ENCODE results near the gene DLX4.

The DLX4 gene

GRCh38 chr17:49986396-49987289 lies 17.7 kb downstream of the DLX4 start:
- TF ChIP-seq CTCF (IDR thresholded peaks at IDR 0.05): no peak

DNA sequence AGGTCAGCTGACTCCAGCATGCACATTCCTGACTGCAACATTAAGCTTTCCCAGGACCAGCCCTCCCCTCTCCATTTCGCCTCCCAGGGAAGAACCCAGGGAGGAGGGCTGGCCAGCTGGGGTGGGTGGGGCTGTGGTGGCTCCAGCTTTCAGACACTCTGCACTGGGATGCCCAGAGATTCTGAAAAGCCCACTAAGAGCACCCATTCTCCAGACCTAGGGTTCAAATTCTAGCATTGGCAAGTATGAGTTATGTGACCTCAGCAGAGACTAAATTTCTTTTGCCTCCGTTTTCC lies 18.2 kb downstream of the DLX4 start:
- no peak for TF ChIP-seq CTCF (IDR thresholded peaks at IDR 0.05)

- no peak for TF ChIP-seq CTCF (IDR thresholded peaks at IDR 0.05)
Observed at GRCh38 chr17:49987681-49988441, 18.9 kb downstream of the DLX4 start.

DNA sequence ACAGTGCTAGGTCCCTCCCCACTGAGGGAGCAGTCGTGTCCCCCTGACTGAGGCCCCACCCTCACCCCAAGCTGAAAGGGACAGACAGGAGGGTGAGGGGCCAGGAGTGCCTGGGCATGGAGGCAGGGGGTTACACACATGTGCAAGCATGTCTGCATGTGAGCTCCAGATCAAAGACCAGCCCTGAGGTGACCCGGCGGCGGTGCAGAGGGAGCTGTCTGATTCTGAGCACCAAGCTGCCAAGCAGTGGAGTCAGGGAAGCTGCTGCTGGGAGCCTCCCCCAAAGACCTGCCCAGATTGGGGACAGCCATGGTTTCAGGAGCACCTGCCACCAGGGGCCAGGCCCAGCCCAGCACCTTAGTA lies 20.5 kb downstream of the DLX4 start:
- no peak for TF ChIP-seq CTCF (IDR thresholded peaks at IDR 0.05)

DNA sequence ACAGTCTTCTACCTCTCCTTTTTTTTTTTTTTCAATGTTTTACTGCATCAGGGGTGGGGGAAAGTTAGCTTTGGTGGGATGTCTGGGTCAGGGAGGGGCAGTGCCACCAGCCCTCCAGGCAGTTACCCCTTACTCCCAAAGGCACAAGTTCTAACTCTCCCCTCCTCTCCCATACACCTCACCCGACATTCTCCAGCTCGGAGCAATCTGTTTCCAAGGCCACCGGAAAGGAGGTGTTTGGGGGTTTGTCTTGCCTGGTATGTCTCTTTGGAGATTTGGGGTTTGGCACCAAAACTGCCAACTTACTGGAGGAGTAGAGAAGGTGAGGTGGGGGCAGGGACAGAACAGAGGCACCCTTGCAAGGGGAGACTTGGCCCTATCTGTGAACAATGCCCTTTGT lies 21.3 kb downstream of the DLX4 start:
- TF ChIP-seq CTCF (IDR thresholded peaks at IDR 0.05): no peak

- no peak for TF ChIP-seq CTCF (IDR thresholded peaks at IDR 0.05)
Observed at GRCh38 chr17:49990921-49991320, 21.9 kb downstream of the DLX4 start.

DNA sequence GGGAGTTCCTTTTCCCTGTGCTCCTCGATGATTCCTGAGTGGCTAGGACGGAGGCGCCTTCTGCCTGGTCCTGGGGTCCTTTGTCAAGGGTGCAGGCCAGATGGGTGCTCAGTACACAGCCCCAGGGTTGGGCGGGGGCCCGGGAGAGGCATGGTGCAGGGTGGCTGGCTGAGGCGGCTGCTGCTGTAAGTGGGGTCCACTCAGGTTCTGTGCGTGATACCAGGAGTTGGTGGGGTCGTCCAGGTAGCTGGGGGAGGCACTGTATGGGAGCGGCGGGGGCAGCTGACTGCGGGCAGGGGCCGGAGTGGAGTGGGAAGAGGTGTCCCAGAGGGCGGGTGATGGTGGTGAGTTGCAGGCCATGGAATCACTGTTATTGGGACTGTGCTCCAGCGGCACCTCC lies 22.4 kb downstream of the DLX4 start:
- TF ChIP-seq CTCF (IDR thresholded peaks at IDR 0.05): no peak

Measured in LNCAP (cell line).